Neural crest cell (in vitro differentiated cells): ENCODE results near the gene ZNF423. TPM values are rescaled to one million over a fixed set of nuclear protein-coding genes. Genes with fewer than 3 reads are reported as not detected.

Experiments used
- DNase-seq: peaks from one replicate; pipeline ENCODE4 v3.0.0; 2021; ENCODE audit warnings: low read depth, mixed read lengths, low spot score
- H3K27ac Mint-ChIP-seq: one replicate; pipeline ENCODE4 v1.8.0; 2021; ENCODE audit warnings: mild to moderate bottlenecking, mixed read lengths; ENCODE audit not compliant: unreplicated experiment
- H3K27me3 Mint-ChIP-seq: 2 replicates; pipeline ENCODE4 v1.8.0; 2021; ENCODE audit warnings: low read depth, mild to moderate bottlenecking, mixed read lengths
- H3K36me3 Mint-ChIP-seq: 2 replicates; pipeline ENCODE4 v1.8.0; 2021; ENCODE audit warnings: low read depth, mild to moderate bottlenecking, mixed read lengths
- H3K4me1 Mint-ChIP-seq: 2 replicates; pipeline ENCODE4 v1.8.0; 2021; ENCODE audit warnings: mixed read lengths
- H3K4me3 Mint-ChIP-seq: one replicate; pipeline ENCODE4 v1.8.0; 2021; ENCODE audit warnings: mild to moderate bottlenecking, mixed read lengths
- H3K9me3 Mint-ChIP-seq: 2 replicates; pipeline ENCODE4 v1.8.0; 2021; ENCODE audit warnings: mixed read lengths
- total RNA-seq: library from RNA; stranded (reverse); gene quantifications from 2 replicates; pipeline ENCODE4 v1.2.1, GENCODE V29; 2021
- TF ChIP-seq, protein P1 (sequence below): fragments of 200-600 bp; sonication (generic); conservative IDR thresholded peaks from 2 replicates; pipeline ENCODE4 v1.5.0; 2021; ENCODE audit warnings: antibody characterized with exemption, mild to moderate bottlenecking

ZNF423 gene
- total RNA-seq, 1 donor from 2014 or later, result 55.4 TPM

DNA sequence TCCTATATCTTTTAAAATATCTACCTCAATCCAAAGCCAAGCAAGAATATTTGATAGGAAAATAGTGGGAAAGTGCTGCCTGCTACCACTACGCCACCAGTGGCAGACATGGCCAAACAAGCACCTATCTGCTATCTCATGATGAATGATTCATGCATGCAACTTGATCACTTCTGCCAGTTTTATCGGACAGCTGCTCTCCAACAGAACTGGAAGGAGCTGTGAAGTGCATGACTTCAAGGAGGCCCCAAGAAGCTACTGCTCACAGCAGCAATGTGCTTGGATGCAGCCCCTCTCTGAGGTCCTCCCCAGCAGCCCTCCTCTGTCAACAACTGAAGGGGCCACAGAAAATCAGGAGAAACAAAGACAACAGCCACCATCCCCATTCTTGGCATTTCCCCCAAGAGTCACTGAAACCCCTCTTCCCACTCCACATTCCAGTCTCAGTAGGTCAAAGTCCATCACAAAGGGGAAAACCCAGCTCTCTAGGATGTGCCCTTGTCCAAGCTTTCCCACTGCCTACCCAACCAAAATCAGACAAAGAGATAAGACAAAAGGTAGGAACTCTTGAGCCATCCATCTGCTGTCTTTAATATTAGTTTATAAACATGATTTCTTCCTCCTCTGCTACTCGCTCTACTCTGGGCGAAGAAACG, 267.1 kb downstream of the ZNF423 start:
- TF ChIP-seq, protein P1, sequence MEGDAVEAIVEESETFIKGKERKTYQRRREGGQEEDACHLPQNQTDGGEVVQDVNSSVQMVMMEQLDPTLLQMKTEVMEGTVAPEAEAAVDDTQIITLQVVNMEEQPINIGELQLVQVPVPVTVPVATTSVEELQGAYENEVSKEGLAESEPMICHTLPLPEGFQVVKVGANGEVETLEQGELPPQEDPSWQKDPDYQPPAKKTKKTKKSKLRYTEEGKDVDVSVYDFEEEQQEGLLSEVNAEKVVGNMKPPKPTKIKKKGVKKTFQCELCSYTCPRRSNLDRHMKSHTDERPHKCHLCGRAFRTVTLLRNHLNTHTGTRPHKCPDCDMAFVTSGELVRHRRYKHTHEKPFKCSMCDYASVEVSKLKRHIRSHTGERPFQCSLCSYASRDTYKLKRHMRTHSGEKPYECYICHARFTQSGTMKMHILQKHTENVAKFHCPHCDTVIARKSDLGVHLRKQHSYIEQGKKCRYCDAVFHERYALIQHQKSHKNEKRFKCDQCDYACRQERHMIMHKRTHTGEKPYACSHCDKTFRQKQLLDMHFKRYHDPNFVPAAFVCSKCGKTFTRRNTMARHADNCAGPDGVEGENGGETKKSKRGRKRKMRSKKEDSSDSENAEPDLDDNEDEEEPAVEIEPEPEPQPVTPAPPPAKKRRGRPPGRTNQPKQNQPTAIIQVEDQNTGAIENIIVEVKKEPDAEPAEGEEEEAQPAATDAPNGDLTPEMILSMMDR, result no peak
- no peak for DNase-seq
- Mint-ChIP-seq H3K4me1 (peaks cover 34% of the 10 kb centered on the region), H3K36me3 (no peaks in the 10 kb centered on the region), H3K27ac (peak overlapping the region; percentile 60), H3K27me3 (no peaks in the 10 kb centered on the region), H3K4me3 (no peak overlapping the region), H3K9me3 (no peaks in the 10 kb centered on the region)

DNA sequence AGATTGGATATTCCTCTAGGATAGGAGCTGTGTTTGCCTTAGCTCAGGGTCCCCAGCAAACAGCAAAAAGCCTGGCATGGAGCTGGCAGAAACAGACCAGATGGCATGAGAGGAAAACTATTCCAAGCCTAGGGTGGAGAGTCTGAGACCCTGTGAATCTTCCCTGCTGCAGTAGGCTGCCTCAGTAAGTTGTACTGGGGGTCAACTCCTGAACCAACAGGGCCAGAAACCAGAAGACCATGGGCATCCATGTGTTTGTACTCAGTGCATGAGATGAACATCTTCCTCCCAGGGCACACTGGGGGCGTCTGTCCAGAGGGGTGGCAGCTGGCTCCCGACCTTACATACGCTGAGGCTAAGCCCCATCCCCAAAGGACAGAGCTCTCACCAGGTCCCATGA, 267.9 kb downstream of the ZNF423 start:
- Mint-ChIP-seq H3K4me1 (peaks cover 34% of the 10 kb centered on the region), H3K27me3 (no peaks in the 10 kb centered on the region)

DNA sequence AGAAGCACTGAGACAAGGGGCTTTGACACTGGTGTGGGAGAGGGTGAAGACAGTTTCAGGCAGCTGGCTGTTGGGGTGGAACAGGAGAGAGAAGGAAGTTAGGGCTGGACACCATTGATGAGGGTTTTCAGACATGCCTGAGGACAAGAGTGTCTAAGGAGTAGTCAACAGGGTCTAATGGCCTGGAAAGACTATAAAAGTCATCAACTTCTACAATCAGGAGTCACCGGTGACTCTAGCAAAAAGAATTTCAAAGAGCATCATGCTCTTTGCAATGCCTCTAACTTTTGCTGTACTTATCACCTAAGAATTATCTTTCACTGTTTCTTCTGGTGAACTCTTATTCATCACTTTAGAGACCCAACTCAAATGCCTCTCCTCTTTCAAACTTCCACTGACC, 268.4 kb downstream of the ZNF423 start:
- TF ChIP-seq, protein P1, result no peak
- H3K9me3 Mint-ChIP-seq, result no peaks in the 10 kb centered on the region
- H3K27ac Mint-ChIP-seq, result peak overlapping the region; percentile 36
- no peak overlapping the region for H3K4me3 Mint-ChIP-seq
- no peaks in the 10 kb centered on the region for H3K27me3 Mint-ChIP-seq
- no peaks in the 10 kb centered on the region for H3K36me3 Mint-ChIP-seq
- peaks cover 29% of the 10 kb centered on the region for H3K4me1 Mint-ChIP-seq
- no peak for DNase-seq

More for the DNA sequence above, 267.9 kb downstream of the ZNF423 start:
- H3K4me3 Mint-ChIP-seq, result no peak overlapping the region
- TF ChIP-seq, protein P1, result no peak
- peak overlapping the region; percentile 2 for H3K27ac Mint-ChIP-seq
- no peaks in the 10 kb centered on the region for H3K36me3 Mint-ChIP-seq
- DNase-seq, result no peak
- no peaks in the 10 kb centered on the region for H3K9me3 Mint-ChIP-seq

DNA sequence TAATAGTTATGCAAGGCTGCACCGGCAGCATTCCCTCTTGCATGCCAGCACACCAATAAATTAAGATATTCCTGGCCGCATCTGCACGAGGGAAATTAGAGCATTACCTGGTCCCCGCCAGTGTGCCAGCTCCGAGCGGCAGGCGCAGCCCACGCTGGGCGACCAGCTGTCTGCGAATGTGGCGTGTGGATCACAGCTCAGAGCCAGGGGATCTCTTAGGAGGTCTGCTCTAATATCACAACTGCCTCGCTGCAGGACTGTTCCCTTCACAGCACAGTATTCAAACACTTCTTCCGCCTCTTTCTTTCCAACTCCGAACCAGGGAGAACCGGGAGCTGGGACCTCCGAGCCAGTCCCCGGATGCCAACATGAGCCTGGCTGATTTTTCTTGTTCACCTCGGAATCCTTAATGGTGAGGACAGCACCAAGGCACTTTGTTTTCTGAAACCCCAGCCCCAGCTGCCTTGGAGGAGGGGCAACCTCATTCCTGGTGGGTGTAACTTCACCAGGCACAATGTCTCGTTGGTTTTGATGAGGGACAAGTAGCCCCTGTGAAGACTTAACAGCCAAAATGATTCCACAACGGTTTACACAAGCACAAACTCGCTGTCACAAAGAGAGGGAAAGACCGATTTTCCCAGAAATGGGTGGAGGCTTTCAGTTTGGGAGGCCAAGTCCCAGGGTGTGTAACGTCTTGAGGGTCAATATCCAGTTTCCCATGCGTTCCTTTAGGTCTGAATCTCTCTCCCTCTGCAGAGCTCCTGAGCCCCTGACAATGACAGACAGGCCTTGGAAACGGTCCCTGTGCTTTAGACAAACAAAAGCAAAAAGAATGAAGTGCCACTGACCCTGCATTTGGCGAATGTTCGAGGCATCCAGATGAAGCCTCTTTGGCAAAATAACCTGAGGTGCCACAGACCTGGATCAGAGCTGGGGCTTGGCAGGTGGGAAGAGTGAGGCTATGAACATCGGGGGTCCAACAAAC, 269.2 kb downstream of the ZNF423 start:
- Mint-ChIP-seq H3K27me3 (no peaks in the 10 kb centered on the region), H3K27ac (no peak overlapping the region), H3K4me3 (no peak overlapping the region), H3K4me1 (peaks cover 28% of the 10 kb centered on the region), H3K9me3 (no peaks in the 10 kb centered on the region), H3K36me3 (no peaks in the 10 kb centered on the region)
- TF ChIP-seq, protein P1, result no peak
- DNase-seq, result no peak

DNA sequence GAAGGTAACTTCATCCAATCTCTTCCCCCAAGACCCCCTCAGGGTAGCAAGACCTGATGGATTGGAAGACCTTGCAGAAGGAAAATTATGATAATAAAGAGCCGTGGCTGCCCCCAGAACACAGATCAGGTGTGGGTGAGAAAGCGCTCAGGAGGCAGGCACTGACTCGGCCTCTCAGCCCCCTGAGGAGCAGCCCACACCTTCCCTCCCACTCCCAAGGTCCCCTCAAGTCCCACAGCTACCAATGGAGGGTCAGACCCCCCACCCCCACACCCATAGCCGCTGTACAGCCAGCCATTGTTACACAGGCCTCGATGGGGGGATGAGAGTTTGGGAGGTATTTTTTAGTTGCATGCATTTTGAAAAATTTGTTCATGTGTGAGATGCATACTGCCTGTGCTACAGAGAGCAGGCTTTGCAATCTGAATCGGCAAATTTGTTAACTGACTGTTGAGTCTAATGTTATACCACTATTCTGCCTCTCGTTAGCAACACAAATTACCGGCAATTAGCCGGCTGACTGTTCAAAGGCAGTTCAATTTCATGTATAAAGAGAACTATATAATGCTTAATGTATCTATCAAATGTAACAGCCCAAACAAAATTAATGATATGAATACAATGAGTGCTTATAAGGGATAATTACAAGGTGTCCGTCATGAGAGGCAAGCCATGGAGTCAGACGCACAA, 270.6 kb downstream of the ZNF423 start:
- no peak overlapping the region for H3K27ac Mint-ChIP-seq
- no peak overlapping the region for H3K4me3 Mint-ChIP-seq
- DNase-seq, result no peak
- H3K27me3 Mint-ChIP-seq, result no peaks in the 10 kb centered on the region
- peaks cover 28% of the 10 kb centered on the region for H3K4me1 Mint-ChIP-seq
- H3K9me3 Mint-ChIP-seq, result no peaks in the 10 kb centered on the region
- H3K36me3 Mint-ChIP-seq, result no peaks in the 10 kb centered on the region
- TF ChIP-seq, protein P1, result no peak
